CD14-positive monocyte (primary cell): ENCODE measurements around the gene ATXN1. TPM values are rescaled to one million over a fixed set of nuclear protein-coding genes. Genes with fewer than 3 reads are reported as not detected.
"Not testable (repeated sequence)": the region's sequence is repeated elsewhere in the genome, so short reads cannot be mapped to it uniquely, and the experiment has no call there.

Experiments
- DNase-seq, 3 donors: peaks; one replicate each; pipeline ENCODE4 v3.0.0-alpha.2; 2011 to 2022
- H2AFZ ChIP-seq: 2 replicates; pipeline ENCODE4 v1.6.0; 2012; ENCODE audit warnings: mild to moderate bottlenecking, low read depth, low read length, inconsistent platforms; ENCODE audit not compliant: insufficient read depth, poor library complexity, severe bottlenecking
- H3K27ac ChIP-seq, 2 donors: 1 replicate in 1 of 2; 2 replicates in 1 of 2; pipeline ENCODE4 v1.5.1; 2012 to 2013; ENCODE audit warnings: low read length in 2 of 2, control low read depth in 1 of 2, inconsistent platforms in 1 of 2, low read depth in 1 of 2, mild to moderate bottlenecking in 1 of 2
- H3K27me3 ChIP-seq, 2 donors: one replicate each; pipeline versions ENCODE4 v1.6.0 to v1.6.1; 2011 to 2013; ENCODE audit warnings: low read length in 2 of 2; ENCODE audit not compliant: control insufficient read depth in 2 of 2, insufficient read depth in 2 of 2
- H3K36me3 ChIP-seq, 2 donors: replicated peaks in 1 of 2; 1 replicate in 1 of 2; 2 replicates in 1 of 2; pipeline versions ENCODE4 v1.5.1 to v1.6.1; 2012 to 2013; ENCODE audit warnings: low read length in 2 of 2, control low read depth in 1 of 2, inconsistent platforms in 1 of 2, mild to moderate bottlenecking in 1 of 2; ENCODE audit not compliant: insufficient read depth in 2 of 2, control insufficient read depth in 1 of 2
- H3K4me1 ChIP-seq, 2 donors: 1 replicate in 1 of 2; 2 replicates in 1 of 2; pipeline versions ENCODE4 v1.5.1 to v1.6.1; 2012 to 2013; ENCODE audit warnings: low read length in 2 of 2, control low read depth in 1 of 2, inconsistent platforms in 1 of 2, mild to moderate bottlenecking in 1 of 2, moderate library complexity in 1 of 2; ENCODE audit not compliant: insufficient read depth in 2 of 2, control insufficient read depth in 1 of 2
- H3K4me2 ChIP-seq: replicated peaks from 2 replicates; pipeline ENCODE3; 2012; ENCODE audit warnings: low read length, moderate library complexity, mild to moderate bottlenecking; ENCODE audit not compliant: poor library complexity, severe bottlenecking; ENCODE audit errors: extremely low read depth
- H3K4me3 ChIP-seq, 3 experiments: fragments of 200-600 bp in 1 of 3; sonication (generic) in 1 of 3; replicated peaks in 1 of 3; 1 replicate in 2 of 3; 2 replicates in 1 of 3; pipeline ENCODE4 v1.5.1; 2011 to 2013; ENCODE audit warnings: low read length in 3 of 3, mild to moderate bottlenecking in 3 of 3, control low read depth in 2 of 3, low read depth in 2 of 3, inconsistent platforms in 1 of 3, moderate library complexity in 1 of 3
- H3K79me2 ChIP-seq: 2 replicates; pipeline ENCODE4 v1.6.0; 2012; ENCODE audit warnings: mild to moderate bottlenecking, control low read depth, inconsistent platforms, low read length, moderate library complexity; ENCODE audit not compliant: insufficient read depth
- H3K9ac ChIP-seq: 2 replicates; pipeline ENCODE4 v1.6.0; 2017; ENCODE audit warnings: low read length, mild to moderate bottlenecking; ENCODE audit not compliant: insufficient read depth, poor library complexity, severe bottlenecking
- H3K9me3 ChIP-seq, 2 donors: replicated peaks in 1 of 2; 1 replicate in 1 of 2; 2 replicates in 1 of 2; pipeline versions ENCODE4 v1.5.1 to v1.6.1; 2012 to 2013; ENCODE audit warnings: low read length in 2 of 2, control low read depth in 1 of 2; ENCODE audit not compliant: control insufficient read depth in 1 of 2, insufficient read depth in 1 of 2
- H4K20me1 ChIP-seq: 2 replicates; pipeline ENCODE4 v1.6.0; 2012; ENCODE audit warnings: mild to moderate bottlenecking, low read length, control low read depth, moderate library complexity; ENCODE audit not compliant: insufficient read depth
- H3K27ac Mint-ChIP-seq, 7 donors: one replicate each; pipeline ENCODE4 v1.8.0; 2020; ENCODE audit warnings: mild to moderate bottlenecking in 7 of 7, mixed read lengths in 7 of 7, moderate library complexity in 6 of 7, inconsistent platforms in 2 of 7
- H3K27me3 Mint-ChIP-seq, 3 donors: one replicate each; pipeline ENCODE4 v1.8.0; 2021 to 2022; ENCODE audit warnings: low read depth in 3 of 3, mild to moderate bottlenecking in 3 of 3, mixed read lengths in 3 of 3, moderate library complexity in 3 of 3, inconsistent platforms in 1 of 3
- H3K36me3 Mint-ChIP-seq, 2 donors: one replicate each; pipeline ENCODE4 v1.8.0; 2020; ENCODE audit warnings: mixed read lengths in 2 of 2, inconsistent platforms in 1 of 2, mild to moderate bottlenecking in 1 of 2
- H3K4me1 Mint-ChIP-seq: one replicate; pipeline ENCODE4 v1.8.0; 2020; ENCODE audit warnings: mild to moderate bottlenecking, mixed read lengths
- H3K4me3 Mint-ChIP-seq, 2 donors: one replicate each; pipeline ENCODE4 v1.8.0; 2020; ENCODE audit warnings: mild to moderate bottlenecking in 2 of 2, mixed read lengths in 2 of 2, moderate library complexity in 1 of 2
- H3K9me3 Mint-ChIP-seq, 7 donors: one replicate each; pipeline ENCODE4 v1.8.0; 2020 to 2022; ENCODE audit warnings: mixed read lengths in 7 of 7, mild to moderate bottlenecking in 6 of 7, moderate library complexity in 6 of 7, inconsistent platforms in 2 of 7
- CTCF ChIP-seq: fragments of 200-600 bp; IDR thresholded peaks from one replicate; pipeline ENCODE4 v1.8.0; 2022; ENCODE audit warnings: antibody characterized with exemption, mild to moderate bottlenecking
- WGBS: methylation state at CpG from one replicate; pipeline ENCODE4 v1.1.5; 2013; ENCODE audit warnings: missing lambda C conversion rate; ENCODE audit not compliant: insufficient coverage; 5-methylcytosine and 5-hydroxymethylcytosine counted together
- intact Hi-C, 2 donors: fragments of 100-400 bp; cut with micrococcal nuclease; formaldehyde crosslinking; loops; one replicate each; pipeline versions ENCODE4 v1.15.0 to v1.15.1; 2023
- polyA plus RNA-seq, 3 donors: library from polyadenylated mRNA; depleted of rRNA in 1 of 3; unstranded in 2 of 3; stranded (reverse) in 1 of 3; fragments of 300-500 nt in 2 of 3; fragments of >200 nt in 1 of 3; fragmentation: Illumina TruSeq in 2 of 3; gene quantifications; 1 replicate in 2 of 3; 2 replicates in 1 of 3; pipeline ENCODE4 v1.2.3, GENCODE V29; 2012 to 2021

The ATXN1 gene
- polyA plus RNA-seq, 3 donors, result 8.8 to 19.1 (median 10.9) TPM

- H3K79me2 ChIP-seq, result no peaks in the 10 kb centered on the region
- no peak overlapping the region for H3K27ac ChIP-seq
- intact Hi-C loops, result no loop called here
- H3K4me3 ChIP-seq, result no peak overlapping the region
- no peak overlapping the region for H2AFZ ChIP-seq
- no peak overlapping the region for H3K4me2 ChIP-seq
- 86% methylated on average over 2 of the region's 5 CpGs for WGBS
- no peaks in the 10 kb centered on the region for H3K4me1 Mint-ChIP-seq
- no peak overlapping the region for H3K27ac Mint-ChIP-seq
- H3K27me3 Mint-ChIP-seq, result peaks cover 0 to 8% (median 5%) of the 10 kb centered on the region in 3 donors
- H3K9ac ChIP-seq, result no peak overlapping the region
- TF ChIP-seq CTCF, result no peak
- DNase-seq, result no peak
- no peaks in the 10 kb centered on the region for H3K9me3 ChIP-seq
- H3K27me3 ChIP-seq, result no peaks in the 10 kb centered on the region
- no peaks in the 10 kb centered on the region for H3K36me3 Mint-ChIP-seq
- no peaks in the 10 kb centered on the region for H3K36me3 ChIP-seq
- H3K9me3 Mint-ChIP-seq, result no peaks in the 10 kb centered on the region
- H3K4me1 ChIP-seq, result no peaks in the 10 kb centered on the region
- no peaks in the 10 kb centered on the region for H4K20me1 ChIP-seq
- no peak overlapping the region for H3K4me3 Mint-ChIP-seq
Measured at GRCh38 chr6:16271428-16271827, 489.8 kb downstream of the ATXN1 start.

GRCh38 chr6:16270178-16270794, 491.0 kb downstream of the ATXN1 start:
- no peaks in the 10 kb centered on the region for H3K4me1 Mint-ChIP-seq
- 91% methylated on average over 5 of the region's 5 CpGs for WGBS
- H3K9me3 Mint-ChIP-seq, result no peaks in the 10 kb centered on the region
- intact Hi-C loops, result no loop called here
- H4K20me1 ChIP-seq, result no peaks in the 10 kb centered on the region
- H3K9me3 ChIP-seq, result no peaks in the 10 kb centered on the region
- H3K27ac ChIP-seq, result no peak overlapping the region
- H3K36me3 Mint-ChIP-seq, result no peaks in the 10 kb centered on the region
- H3K9ac ChIP-seq, result no peak overlapping the region
- no peaks in the 10 kb centered on the region for H3K36me3 ChIP-seq
- H3K4me2 ChIP-seq, result no peak overlapping the region
- DNase-seq, result no peak
- TF ChIP-seq CTCF, result no peak
- H3K27me3 ChIP-seq, result no peaks in the 10 kb centered on the region
- H3K27me3 Mint-ChIP-seq, result peaks cover 0 to 8% (median 5%) of the 10 kb centered on the region in 3 donors
- no peak overlapping the region for H3K27ac Mint-ChIP-seq
- H3K4me3 ChIP-seq, result no peak overlapping the region
- no peaks in the 10 kb centered on the region for H3K79me2 ChIP-seq
- no peak overlapping the region for H3K4me3 Mint-ChIP-seq
- no peaks in the 10 kb centered on the region for H3K4me1 ChIP-seq
- H2AFZ ChIP-seq, result no peak overlapping the region

GRCh38 chr6:16269442-16270070, 491.7 kb downstream of the ATXN1 start:
- H3K4me2 ChIP-seq, H3K9me3 Mint-ChIP-seq, H3K9ac ChIP-seq, H3K36me3 ChIP-seq, H4K20me1 ChIP-seq, H3K4me3 ChIP-seq, H3K27me3 Mint-ChIP-seq, H3K9me3 ChIP-seq, H3K79me2 ChIP-seq, H3K4me1 Mint-ChIP-seq, H3K36me3 Mint-ChIP-seq, intact Hi-C loops, DNase-seq, H3K4me3 Mint-ChIP-seq, H3K4me1 ChIP-seq, H2AFZ ChIP-seq, H3K27ac Mint-ChIP-seq, H3K27ac ChIP-seq, H3K27me3 ChIP-seq: not testable (repeated sequence)
- WGBS, result 100% methylated on average over 3 of the region's 7 CpGs
